T-helper 1 cell treated with Interleukin-12 subunit alpha and Interleukin-12 subunit beta and Interleukin-4 antibody, amounts not matched to agents 30 μg/mL and 1 μg/mL, for 36 hours (primary cell): Measurements from ENCODE around the gene SUPT4H1.
A peak's percentile ranks its signal among the peaks of the same experiment; 100 is the strongest.

ENCODE experiments used
- H3K27ac Mint-ChIP-seq: one replicate; pipeline ENCODE4 v1.8.0; 2021; ENCODE audit warnings: mild to moderate bottlenecking, mixed read lengths
- H3K27me3 Mint-ChIP-seq: one replicate; pipeline ENCODE4 v1.8.0; 2021; ENCODE audit warnings: low read depth, mixed read lengths
- H3K36me3 Mint-ChIP-seq: one replicate; pipeline ENCODE4 v1.8.0; 2021; ENCODE audit warnings: low read depth, mixed read lengths
- H3K4me1 Mint-ChIP-seq: one replicate; pipeline ENCODE4 v1.8.0; 2021; ENCODE audit warnings: low read depth, mixed read lengths
- H3K4me3 Mint-ChIP-seq: one replicate; pipeline ENCODE4 v1.8.0; 2021; ENCODE audit warnings: mild to moderate bottlenecking, moderate library complexity, mixed read lengths
- H3K9me3 Mint-ChIP-seq: one replicate; pipeline ENCODE4 v1.8.0; 2021; ENCODE audit warnings: mixed read lengths

Gene SUPT4H1

DNA sequence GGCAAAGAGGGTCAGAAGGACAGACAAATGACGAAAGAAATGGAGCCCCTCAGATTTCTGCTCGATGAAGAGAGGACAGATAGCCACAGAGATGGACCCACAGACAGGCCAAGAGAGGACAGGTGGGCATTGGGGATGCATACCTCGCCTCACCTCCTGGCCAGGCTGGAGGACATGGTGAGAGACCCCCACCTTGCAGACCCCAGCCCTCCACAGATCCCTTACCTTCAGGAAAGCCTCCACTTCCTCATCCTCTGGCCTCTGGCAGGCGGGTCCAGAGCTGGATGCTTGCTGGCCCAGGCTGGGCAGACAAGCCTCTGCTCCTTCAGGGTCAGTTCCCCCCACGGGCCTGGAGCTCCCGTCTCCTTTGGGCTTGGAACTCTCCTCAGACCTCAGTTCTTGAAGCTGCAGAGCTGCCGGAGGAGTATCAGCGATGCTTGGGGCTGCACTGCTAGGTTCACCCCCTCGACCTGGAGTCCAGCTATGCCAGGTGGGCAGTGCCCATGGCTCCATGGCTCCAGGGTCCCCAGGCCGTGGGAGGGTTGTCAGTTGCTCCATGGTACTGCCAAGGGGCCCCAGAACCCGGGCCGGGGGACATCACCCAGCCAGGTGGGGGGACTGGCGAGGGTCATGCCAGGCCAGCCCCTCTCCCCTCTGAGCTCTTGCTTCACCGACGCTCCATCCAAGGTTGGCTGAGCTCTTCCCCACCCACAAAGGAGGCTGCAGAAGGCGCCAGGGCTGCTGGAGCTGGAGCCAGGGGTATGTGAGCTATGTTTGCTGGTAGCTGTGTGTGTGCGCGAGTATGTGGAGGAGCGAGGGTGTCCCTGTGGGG lies 24.4 kb downstream of the SUPT4H1 start:
- no peaks in the 10 kb centered on the region for H3K9me3 Mint-ChIP-seq
- H3K27me3 Mint-ChIP-seq: peaks cover 6% of the 10 kb centered on the region
- H3K27ac Mint-ChIP-seq: peak overlapping the region; percentile 91
- peaks cover 46% of the 10 kb centered on the region for H3K36me3 Mint-ChIP-seq
- peak overlapping the region; percentile 99 for H3K4me3 Mint-ChIP-seq
- peaks cover 44% of the 10 kb centered on the region for H3K4me1 Mint-ChIP-seq

DNA sequence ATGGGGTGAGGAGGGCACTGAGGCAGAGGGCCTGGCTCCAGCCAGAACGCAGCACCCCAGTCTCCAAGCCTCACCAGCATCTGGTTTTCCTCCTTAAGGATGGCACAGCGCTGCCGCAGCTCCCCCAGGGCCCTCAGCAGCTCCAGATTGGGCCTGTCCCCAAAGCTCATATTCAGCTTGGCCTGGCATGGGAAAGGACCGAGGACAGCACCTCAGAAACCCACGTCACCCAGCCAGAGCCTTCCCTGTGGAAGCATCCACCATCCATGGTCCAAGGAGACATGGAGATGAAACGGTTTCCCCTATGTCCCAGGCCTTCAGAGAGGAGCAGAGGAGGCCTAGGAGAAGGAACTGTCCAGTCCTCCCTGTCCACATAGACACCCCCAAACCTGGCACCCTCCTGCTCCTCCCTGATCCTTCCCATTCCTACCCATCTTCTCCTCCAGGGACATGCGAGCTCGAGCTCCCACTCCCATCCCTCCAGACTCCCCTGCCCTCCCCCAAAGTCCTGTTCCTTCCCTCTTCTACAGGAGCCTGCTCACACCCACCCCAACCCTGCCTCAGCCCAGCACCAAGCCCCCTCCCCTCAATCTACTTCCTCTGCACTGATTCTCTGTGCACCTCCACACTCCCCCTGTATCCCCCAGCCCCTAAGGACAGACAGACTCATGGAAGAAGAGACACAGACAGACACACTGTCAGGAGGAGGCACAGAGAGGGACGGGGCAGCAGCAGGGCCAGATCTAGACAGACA lies 25.2 kb downstream of the SUPT4H1 start:
- peaks cover 42% of the 10 kb centered on the region for H3K4me1 Mint-ChIP-seq
- no peaks in the 10 kb centered on the region for H3K9me3 Mint-ChIP-seq

GRCh38 chr17:58325976-58326468 lies 26.0 kb downstream of the SUPT4H1 start:
- Mint-ChIP-seq H3K4me3 (peak overlapping the region; percentile 21), H3K27ac (peak overlapping the region; percentile 56), H3K9me3 (no peaks in the 10 kb centered on the region), H3K4me1 (peaks cover 43% of the 10 kb centered on the region), H3K36me3 (peaks cover 41% of the 10 kb centered on the region), H3K27me3 (no peaks in the 10 kb centered on the region)

More for the DNA sequence above, 25.2 kb downstream of the SUPT4H1 start:
- Mint-ChIP-seq H3K27ac (peak overlapping the region; percentile 75), H3K27me3 (peaks cover under 1% of the 10 kb centered on the region), H3K36me3 (peaks cover 45% of the 10 kb centered on the region), H3K4me3 (peak overlapping the region; percentile 63)

GRCh38 chr17:58325289-58325726 lies 26.7 kb downstream of the SUPT4H1 start:
- Mint-ChIP-seq H3K4me3 (no peak overlapping the region), H3K36me3 (peaks cover 37% of the 10 kb centered on the region), H3K4me1 (peaks cover 45% of the 10 kb centered on the region), H3K27ac (no peak overlapping the region), H3K9me3 (no peaks in the 10 kb centered on the region), H3K27me3 (no peaks in the 10 kb centered on the region)

DNA sequence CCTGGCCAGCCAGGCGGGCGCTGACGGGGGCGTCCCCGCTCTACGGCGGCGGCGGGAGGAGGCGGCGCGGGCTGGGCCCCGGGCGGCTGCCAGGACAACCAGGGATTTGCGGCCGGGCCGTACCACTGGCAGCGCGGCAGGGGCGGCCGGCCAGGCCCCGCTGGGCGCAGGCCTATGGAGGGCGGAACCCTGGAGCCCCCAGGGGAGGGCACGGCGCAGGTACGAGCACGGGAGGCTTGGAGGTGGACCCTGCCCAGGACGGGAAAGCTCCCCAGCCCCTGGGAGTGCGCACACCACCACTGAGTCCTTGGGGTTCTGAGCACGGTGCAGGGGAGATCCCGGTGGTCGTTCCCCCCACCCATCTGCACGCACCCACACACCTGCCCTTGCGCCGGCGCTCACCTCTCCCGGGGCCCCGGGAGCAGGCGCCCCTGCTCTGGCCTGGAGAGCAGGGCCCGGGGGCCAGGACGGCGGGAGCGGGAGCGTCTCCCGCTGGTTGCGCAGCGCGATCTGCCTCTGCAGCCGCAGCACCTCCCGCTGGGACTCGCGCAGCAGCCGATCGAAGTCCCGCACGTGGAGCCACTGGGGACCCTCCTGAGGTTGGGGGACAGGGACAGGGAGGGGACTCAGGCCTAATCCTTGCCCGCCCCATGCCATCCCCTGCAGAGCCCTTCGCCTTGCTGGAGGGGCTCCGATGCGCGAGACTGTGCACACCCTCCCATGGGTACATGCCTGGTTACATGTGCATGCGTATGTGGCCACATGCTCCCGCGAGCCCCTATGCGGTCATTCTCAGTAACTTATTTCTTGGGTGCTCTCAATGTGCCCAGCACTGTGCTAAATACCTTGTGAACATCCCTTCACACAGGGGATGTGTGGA lies 27.4 kb downstream of the SUPT4H1 start:
- H3K4me3 Mint-ChIP-seq: no peak overlapping the region

DNA sequence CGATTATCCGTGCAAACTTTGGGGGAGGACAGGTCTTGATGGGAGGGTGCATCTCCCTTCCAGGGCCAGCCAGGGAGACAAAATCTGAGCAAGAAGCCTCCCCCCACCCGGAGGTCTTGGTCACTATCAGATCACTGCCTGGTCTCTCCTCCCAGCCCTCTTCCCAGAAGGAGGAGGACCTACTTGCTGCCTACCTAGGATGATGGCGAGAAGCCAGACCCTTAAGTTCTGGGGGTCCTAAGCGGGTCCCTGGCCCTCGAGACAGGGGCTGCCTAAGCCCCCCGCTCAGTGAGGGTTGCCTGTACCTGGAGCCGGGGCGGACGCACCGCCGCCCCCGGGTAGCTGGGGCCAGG lies 28.0 kb downstream of the SUPT4H1 start:
- peak overlapping the region; percentile 50 for H3K27ac Mint-ChIP-seq
- H3K27me3 Mint-ChIP-seq: no peaks in the 10 kb centered on the region
- H3K9me3 Mint-ChIP-seq: no peaks in the 10 kb centered on the region
- peaks cover 35% of the 10 kb centered on the region for H3K36me3 Mint-ChIP-seq
- H3K4me3 Mint-ChIP-seq: no peak overlapping the region
- peaks cover 35% of the 10 kb centered on the region for H3K4me1 Mint-ChIP-seq

More for the DNA sequence above, 27.4 kb downstream of the SUPT4H1 start:
- H3K36me3 Mint-ChIP-seq: peaks cover 35% of the 10 kb centered on the region
- no peaks in the 10 kb centered on the region for H3K9me3 Mint-ChIP-seq
- peaks cover 40% of the 10 kb centered on the region for H3K4me1 Mint-ChIP-seq
- H3K27me3 Mint-ChIP-seq: no peaks in the 10 kb centered on the region
- no peak overlapping the region for H3K27ac Mint-ChIP-seq

DNA sequence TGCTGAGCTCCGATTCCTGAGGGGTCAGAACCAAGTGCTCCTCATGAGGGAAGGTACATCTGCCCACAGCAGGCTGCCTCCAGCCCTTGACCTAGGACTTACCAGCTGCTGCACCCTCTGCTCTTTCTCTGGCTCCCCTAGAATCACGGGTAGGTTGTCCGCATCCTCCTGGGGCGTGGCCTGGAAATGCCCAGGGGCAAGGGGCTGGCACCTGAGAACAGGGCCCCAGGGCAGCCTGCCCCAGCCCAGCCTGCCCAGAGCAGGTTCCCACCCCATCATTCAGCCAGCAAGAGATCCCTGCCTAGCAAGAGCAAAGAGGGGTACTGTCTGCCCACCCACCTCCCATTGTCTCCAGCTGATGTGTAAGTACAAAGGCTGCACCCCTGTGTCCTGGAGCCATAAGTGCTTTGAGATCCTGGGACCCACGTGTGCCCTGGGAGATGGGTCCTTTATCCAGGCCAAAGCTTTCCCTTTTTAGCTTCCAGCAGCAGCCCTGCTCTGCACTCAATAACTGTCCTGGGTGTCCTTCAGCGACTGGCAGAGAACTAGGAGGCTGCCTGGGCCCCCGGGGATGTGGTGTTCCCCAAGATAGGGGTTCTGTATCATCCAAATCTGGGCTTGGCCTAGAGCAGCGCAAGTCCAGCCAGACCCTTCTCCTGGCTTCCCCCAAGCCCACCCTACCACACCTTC lies 28.5 kb downstream of the SUPT4H1 start:
- H3K4me1 Mint-ChIP-seq: peaks cover 30% of the 10 kb centered on the region
- H3K36me3 Mint-ChIP-seq: peaks cover 32% of the 10 kb centered on the region
- peak overlapping the region; percentile 55 for H3K27ac Mint-ChIP-seq
- no peaks in the 10 kb centered on the region for H3K9me3 Mint-ChIP-seq
- H3K4me3 Mint-ChIP-seq: no peak overlapping the region
- no peaks in the 10 kb centered on the region for H3K27me3 Mint-ChIP-seq

DNA sequence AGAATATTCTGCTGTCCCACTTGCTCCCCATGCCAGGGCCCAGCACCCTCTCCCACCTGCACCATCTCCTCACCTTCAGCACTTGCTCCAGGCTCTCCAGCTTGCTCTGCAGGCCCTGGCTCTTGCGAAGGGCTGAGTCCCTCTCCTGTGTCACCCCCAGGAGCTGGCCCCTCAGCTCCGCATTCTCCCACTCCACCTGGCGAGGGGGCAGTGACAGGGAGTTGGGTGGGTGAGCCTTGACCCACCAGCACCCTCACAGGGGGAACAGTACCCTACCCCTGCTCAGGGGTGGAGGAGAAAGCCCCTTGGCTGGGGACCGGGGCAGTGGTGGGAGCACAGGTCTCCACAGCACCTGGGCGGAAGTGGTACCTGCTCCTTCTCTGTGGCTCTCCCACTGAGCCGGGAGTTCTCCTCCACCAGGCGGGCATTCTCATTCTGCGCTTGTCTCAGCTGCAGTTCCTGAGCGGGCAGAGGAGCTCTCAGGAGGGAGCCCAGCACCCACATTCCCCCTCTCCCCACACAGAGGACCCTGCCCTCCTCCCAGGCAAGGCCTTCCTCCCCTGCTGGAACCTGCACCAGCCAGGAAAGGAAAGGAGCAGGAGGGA lies 29.3 kb downstream of the SUPT4H1 start:
- Mint-ChIP-seq H3K27ac (peak overlapping the region; percentile 41), H3K4me1 (peaks cover 24% of the 10 kb centered on the region), H3K4me3 (no peak overlapping the region), H3K9me3 (no peaks in the 10 kb centered on the region), H3K27me3 (no peaks in the 10 kb centered on the region), H3K36me3 (peaks cover 29% of the 10 kb centered on the region)

DNA sequence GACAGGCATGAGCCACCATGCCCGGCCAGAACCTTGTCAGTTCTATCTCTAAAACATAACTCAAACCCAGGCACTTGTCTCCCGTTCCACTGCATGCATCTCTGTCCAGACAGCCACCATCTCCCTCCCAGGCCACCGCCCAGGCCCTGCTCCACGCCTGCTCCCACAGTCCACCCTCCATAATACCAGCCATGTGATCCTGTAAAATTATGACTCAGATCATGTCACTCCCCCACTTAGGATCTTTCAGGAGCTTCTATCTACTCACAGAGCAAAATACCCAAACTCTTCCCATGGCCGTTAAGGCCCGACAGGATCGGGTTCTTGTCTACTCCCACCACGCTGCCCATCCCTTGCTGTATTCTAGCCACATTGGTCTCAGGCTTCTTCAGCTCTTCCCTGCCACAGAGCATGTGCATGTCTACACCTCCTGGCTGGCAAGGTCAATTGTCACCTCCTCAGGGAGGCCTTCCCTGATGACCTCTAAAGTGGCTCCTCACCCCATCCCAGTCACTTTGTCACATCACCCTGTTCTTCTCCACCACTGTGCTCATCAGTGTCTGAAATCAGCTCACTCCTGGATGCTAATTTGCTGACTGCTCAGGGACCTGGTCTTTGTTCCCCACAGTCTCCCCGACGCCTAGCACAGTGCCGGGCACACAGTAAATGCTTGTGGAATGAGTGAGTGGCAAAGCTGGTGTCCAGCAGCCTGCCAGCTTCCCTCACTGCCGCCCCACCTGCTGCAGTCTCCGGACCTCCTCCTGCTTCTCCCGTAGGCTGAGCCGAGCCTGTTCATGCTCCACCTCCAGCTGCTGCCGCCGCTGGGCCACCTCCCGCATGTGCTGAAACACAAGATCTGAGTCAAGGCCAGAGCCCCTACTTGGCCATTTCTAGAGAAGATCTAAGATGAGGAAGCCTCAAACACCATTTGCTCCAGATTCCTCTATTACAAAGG lies 30.2 kb downstream of the SUPT4H1 start:
- H3K27ac Mint-ChIP-seq: peak overlapping the region; percentile 28
- H3K4me1 Mint-ChIP-seq: peaks cover 25% of the 10 kb centered on the region
- no peaks in the 10 kb centered on the region for H3K9me3 Mint-ChIP-seq
- no peak overlapping the region for H3K4me3 Mint-ChIP-seq
- no peaks in the 10 kb centered on the region for H3K27me3 Mint-ChIP-seq
- H3K36me3 Mint-ChIP-seq: peaks cover 33% of the 10 kb centered on the region

DNA sequence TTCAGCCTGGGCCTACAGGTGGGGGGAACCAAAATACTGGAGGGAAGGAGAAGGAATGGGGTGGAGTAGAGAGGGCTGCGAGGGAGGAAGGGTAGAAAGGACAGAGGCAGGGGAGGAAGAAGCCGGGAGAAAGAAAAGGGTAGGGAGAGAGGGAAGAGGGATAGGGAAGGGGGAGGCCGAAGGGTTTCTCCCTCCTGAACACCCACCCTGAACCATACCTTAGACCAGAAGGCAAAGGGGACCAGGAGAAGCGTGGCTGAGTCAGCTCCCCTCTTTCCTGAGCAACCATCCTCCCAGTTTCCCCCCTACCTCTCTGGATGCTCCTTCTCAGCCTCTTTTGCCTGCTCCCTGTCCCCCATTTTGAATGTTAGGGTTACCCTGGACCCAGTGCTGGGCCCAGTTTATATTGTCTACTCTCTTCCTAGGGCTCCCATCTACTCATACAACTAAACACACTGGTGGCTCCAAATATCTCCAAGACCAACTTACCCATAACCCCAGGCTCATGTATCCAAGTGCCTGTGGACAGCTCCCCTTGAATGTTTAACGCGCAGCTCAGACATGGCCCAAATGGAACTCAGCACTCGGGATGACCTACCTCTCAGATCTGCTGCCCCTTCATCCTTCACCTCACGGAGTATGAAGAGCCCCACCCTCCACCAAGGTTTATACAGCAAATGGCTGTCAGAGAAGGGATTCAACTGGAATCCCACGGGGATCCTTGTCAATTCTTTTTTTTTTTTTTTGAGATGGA lies 31.3 kb downstream of the SUPT4H1 start:
- peak overlapping the region; percentile 47 for H3K27ac Mint-ChIP-seq
- no peak overlapping the region for H3K4me3 Mint-ChIP-seq
- H3K4me1 Mint-ChIP-seq: peaks cover 19% of the 10 kb centered on the region
- H3K36me3 Mint-ChIP-seq: peaks cover 33% of the 10 kb centered on the region
- H3K9me3 Mint-ChIP-seq: no peaks in the 10 kb centered on the region
- H3K27me3 Mint-ChIP-seq: no peaks in the 10 kb centered on the region

GRCh38 chr17:58320163-58320558 lies 31.8 kb downstream of the SUPT4H1 start:
- Mint-ChIP-seq H3K36me3 (peaks cover 38% of the 10 kb centered on the region), H3K4me3 (no peak overlapping the region), H3K9me3 (no peaks in the 10 kb centered on the region), H3K27me3 (no peaks in the 10 kb centered on the region), H3K4me1 (peaks cover 19% of the 10 kb centered on the region), H3K27ac (peak overlapping the region; percentile 39)
